IMR-90 (cell line): Measurements from ENCODE around the gene BAG1.

Source experiments
- CEBPB ChIP-seq: IDR thresholded peaks from 2 replicates; pipeline ENCODE4 v1.6.1; 2012; ENCODE audit warnings: low read depth, low read length, improper control_type of control experiment
- CHD1 ChIP-seq: IDR thresholded peaks from 2 replicates; pipeline ENCODE4 v1.6.1; 2012; ENCODE audit warnings: low read depth, low read length, improper control_type of control experiment
- CTCF ChIP-seq: conservative IDR thresholded peaks from 2 replicates; pipeline ENCODE4 v1.5.1; 2012; ENCODE audit warnings: mild to moderate bottlenecking, low read depth, low read length, improper control_type of control experiment
- MXI1 ChIP-seq: IDR thresholded peaks from 2 replicates; pipeline ENCODE4 v1.6.1; 2012; ENCODE audit warnings: low read depth, mild to moderate bottlenecking, low read length, moderate library complexity, borderline replicate concordance
- POLR2A ChIP-seq: IDR thresholded peaks from 2 replicates; pipeline ENCODE4 v1.6.1; 2012; ENCODE audit warnings: mild to moderate bottlenecking, low read depth, low read length
- RAD21 ChIP-seq: IDR thresholded peaks from 2 replicates; pipeline ENCODE4 v1.6.1; 2012; ENCODE audit warnings: low read length, improper control_type of control experiment
- SMC3 ChIP-seq: fragments of 150-350 bp; IDR thresholded peaks from 2 replicates; pipeline ENCODE4 v1.6.1; 2016; ENCODE audit warnings: low read depth, mild to moderate bottlenecking, antibody characterized with exemption, low read length, moderate library complexity

- TF ChIP-seq CTCF: no peak
- TF ChIP-seq MXI1: no peak
- no peak for TF ChIP-seq CHD1
- TF ChIP-seq POLR2A: no peak
- TF ChIP-seq CEBPB: no peak
- no peak for TF ChIP-seq SMC3
- TF ChIP-seq RAD21: no peak
Measured at GRCh38 chr9:33267151-33267767, 2.8 kb upstream of the BAG1 start.
